ENCODE measurements around the gene FRAS1.
"Not testable (repeated sequence)": the region's sequence is repeated elsewhere in the genome, so short reads cannot be mapped to it uniquely, and the experiment has no call there.

FRAS1 gene

GRCh38 chr4:78322032-78322431 is 264.9 kb downstream of the FRAS1 start:
- Mint-ChIP-seq H3K4me3 (no peak overlapping the region), H3K4me1 (peaks cover 8% of the 10 kb centered on the region), H3K27me3 (ENCODE audit: low read depth) (no peaks in the 10 kb centered on the region), H3K9me3 (no peaks in the 10 kb centered on the region), H3K36me3 (ENCODE audit: low read depth) (peaks cover 53% of the 10 kb centered on the region), H3K27ac (no peak overlapping the region)
- TF ChIP-seq CTCF (IDR thresholded peaks at IDR 0.05; ENCODE audit: unreplicated experiment in 3 of 3): no peak

- Mint-ChIP-seq H3K4me1 (peaks cover 8% of the 10 kb centered on the region), H3K4me3 (no peak overlapping the region), H3K9me3 (no peaks in the 10 kb centered on the region), H3K36me3 (ENCODE audit: low read depth) (peaks cover 44% of the 10 kb centered on the region), H3K27me3 (ENCODE audit: low read depth) (no peaks in the 10 kb centered on the region), H3K27ac (no peak overlapping the region)
- no peak for TF ChIP-seq CTCF (IDR thresholded peaks at IDR 0.05; ENCODE audit: unreplicated experiment in 3 of 3)
Measured at GRCh38 chr4:78323439-78323838, 266.3 kb downstream of the FRAS1 start.

- no peak overlapping the region for H3K27ac Mint-ChIP-seq
- H3K9me3 Mint-ChIP-seq: no peaks in the 10 kb centered on the region
- H3K4me3 Mint-ChIP-seq: no peak overlapping the region
- peaks cover 43% of the 10 kb centered on the region for H3K36me3 Mint-ChIP-seq (ENCODE audit: low read depth)
- H3K27me3 Mint-ChIP-seq (ENCODE audit: low read depth): no peaks in the 10 kb centered on the region
- TF ChIP-seq CTCF (IDR thresholded peaks at IDR 0.05; ENCODE audit: unreplicated experiment in 3 of 3): no peak
- H3K4me1 Mint-ChIP-seq: peaks cover 8% of the 10 kb centered on the region
Measured at GRCh38 chr4:78324625-78325024, 267.5 kb downstream of the FRAS1 start.

GRCh38 chr4:78325271-78326157 is 268.4 kb downstream of the FRAS1 start:
- peaks cover 40% of the 10 kb centered on the region for H3K36me3 Mint-ChIP-seq (ENCODE audit: low read depth)
- no peak for TF ChIP-seq CTCF (IDR thresholded peaks at IDR 0.05; ENCODE audit: unreplicated experiment in 3 of 3)
- peak overlapping the region in 2 of 3 experiments; percentile 8 to 19 for H3K27ac Mint-ChIP-seq
- H3K9me3 Mint-ChIP-seq: no peaks in the 10 kb centered on the region
- peaks cover 8% of the 10 kb centered on the region for H3K4me1 Mint-ChIP-seq
- no peaks in the 10 kb centered on the region for H3K27me3 Mint-ChIP-seq (ENCODE audit: low read depth)
- no peak overlapping the region for H3K4me3 Mint-ChIP-seq

GRCh38 chr4:78328591-78328990 is 271.5 kb downstream of the FRAS1 start:
- Mint-ChIP-seq H3K36me3 (ENCODE audit: low read depth) (peaks cover 46% of the 10 kb centered on the region), H3K4me1 (peaks cover 30% of the 10 kb centered on the region)
- H3K27ac Mint-ChIP-seq; H3K27me3 Mint-ChIP-seq (ENCODE audit: low read depth); H3K4me3 Mint-ChIP-seq; H3K9me3 Mint-ChIP-seq: not testable (repeated sequence)

- no peak for TF ChIP-seq CTCF (IDR thresholded peaks at IDR 0.05; ENCODE audit: unreplicated experiment in 3 of 3)
- H3K4me1 Mint-ChIP-seq: peaks cover 33% of the 10 kb centered on the region
- no peaks in the 10 kb centered on the region for H3K9me3 Mint-ChIP-seq
Measured at GRCh38 chr4:78331186-78331585, 274.1 kb downstream of the FRAS1 start.

More at GRCh38 chr4:78331186-78331585, 274.1 kb downstream of the FRAS1 start:
- H3K4me3 Mint-ChIP-seq: no peak overlapping the region
- peaks cover 50% of the 10 kb centered on the region for H3K36me3 Mint-ChIP-seq (ENCODE audit: low read depth)
- no peaks in the 10 kb centered on the region for H3K27me3 Mint-ChIP-seq (ENCODE audit: low read depth)
- no peak overlapping the region for H3K27ac Mint-ChIP-seq

Data from nephron (organoid).